HG02943 (cell line): ENCODE results near the gene CCDC33.

Source experiments
- ATAC-seq: cut with Tn5 transposase; IDR thresholded peaks from one replicate; pipeline ENCODE4 v1.9.1; 2021; ENCODE audit warnings: mild to moderate bottlenecking, low read depth, moderate library complexity; ENCODE audit not compliant: unreplicated experiment

CCDC33 gene

GRCh38 chr15:74253211-74253921 is 17.2 kb downstream of the CCDC33 start:
- ATAC-seq = no peak

GRCh38 chr15:74257105-74257504 is 21.0 kb downstream of the CCDC33 start:
- ATAC-seq = no peak

GRCh38 chr15:74257623-74258022 is 21.5 kb downstream of the CCDC33 start:
- ATAC-seq = no peak

GRCh38 chr15:74258456-74259291 is 22.5 kb downstream of the CCDC33 start:
- ATAC-seq = no peak

- ATAC-seq = no peak
These were observed 23.1 kb downstream of the CCDC33 start for GRCh38 chr15:74259292-74259648.

GRCh38 chr15:74259821-74260607 is 23.9 kb downstream of the CCDC33 start:
- no peak for ATAC-seq

- no peak for ATAC-seq
These were observed 24.9 kb downstream of the CCDC33 start for GRCh38 chr15:74261041-74261440.

GRCh38 chr15:74261685-74262084 is 25.6 kb downstream of the CCDC33 start:
- ATAC-seq = no peak

GRCh38 chr15:74262151-74262550 is 26.0 kb downstream of the CCDC33 start:
- ATAC-seq = no peak

GRCh38 chr15:74262625-74263024 is 26.5 kb downstream of the CCDC33 start:
- no peak for ATAC-seq

GRCh38 chr15:74263466-74263865 is 27.3 kb downstream of the CCDC33 start:
- ATAC-seq = no peak

GRCh38 chr15:74264081-74264501 is 28.0 kb downstream of the CCDC33 start:
- ATAC-seq = no peak

GRCh38 chr15:74265046-74265639 is 29.0 kb downstream of the CCDC33 start:
- no peak for ATAC-seq

GRCh38 chr15:74268020-74268419 is 31.9 kb downstream of the CCDC33 start:
- no peak for ATAC-seq

- ATAC-seq = no peak
These were observed 33.4 kb downstream of the CCDC33 start for GRCh38 chr15:74269362-74270035.

GRCh38 chr15:74270155-74270554 is 34.0 kb downstream of the CCDC33 start:
- no peak for ATAC-seq

- ATAC-seq = no peak
These were observed 34.9 kb downstream of the CCDC33 start for GRCh38 chr15:74270854-74271520.

GRCh38 chr15:74272812-74273211 is 36.7 kb downstream of the CCDC33 start:
- no peak for ATAC-seq

GRCh38 chr15:74274470-74275038 is 38.4 kb downstream of the CCDC33 start:
- ATAC-seq = no peak
